NCI-H510A (cell line): Measurements from ENCODE around the gene DNAJC28.
"Not testable (repeated sequence)": the region's sequence is repeated elsewhere in the genome, so short reads cannot be mapped to it uniquely, and the experiment has no call there.

Source experiments
- DNase-seq: peaks from one replicate; lab custom pipeline; 2025; lab: John Stamatoyannopoulos, UW

The DNAJC28 gene

GRCh38 chr21:33491373-33492102 is at the start of gene DNAJC28:
TSS of gene DNAJC28 (minus strand) at chr21:33491716. CDS start at chr21:33489393, 2,323 bp downstream.
- DNase-seq = peak; percentile 78

GRCh38 chr21:33541105-33541711 is 49.7 kb upstream of the DNAJC28 start:
- no peak for DNase-seq

- DNase-seq = no peak
Measured at GRCh38 chr21:33540711-33541104, 49.2 kb upstream of the DNAJC28 start.

GRCh38 chr21:33539616-33540015 is 48.1 kb upstream of the DNAJC28 start:
- DNase-seq = no peak

- DNase-seq = no peak
Measured at GRCh38 chr21:33537212-33537611, 45.7 kb upstream of the DNAJC28 start.

- no peak for DNase-seq
Measured at GRCh38 chr21:33531007-33531406, 39.5 kb upstream of the DNAJC28 start.

- DNase-seq = no peak
Measured at GRCh38 chr21:33522953-33523349, 31.4 kb upstream of the DNAJC28 start.

- DNase-seq = no peak
Measured at GRCh38 chr21:33522297-33522952, 30.9 kb upstream of the DNAJC28 start.

- no peak for DNase-seq
Measured at GRCh38 chr21:33518899-33519298, 27.4 kb upstream of the DNAJC28 start.

GRCh38 chr21:33514229-33514628 is 22.7 kb upstream of the DNAJC28 start:
- DNase-seq = no peak

GRCh38 chr21:33512481-33512880 is 21.0 kb upstream of the DNAJC28 start:
- no peak for DNase-seq

- no peak for DNase-seq
Measured at GRCh38 chr21:33511639-33512038, 20.1 kb upstream of the DNAJC28 start.

- no peak for DNase-seq
Measured at GRCh38 chr21:33510826-33511225, 19.3 kb upstream of the DNAJC28 start.

- not testable (repeated sequence) for DNase-seq
Measured at GRCh38 chr21:33507003-33507402, 15.5 kb upstream of the DNAJC28 start.

GRCh38 chr21:33505833-33506232 is 14.3 kb upstream of the DNAJC28 start:
- DNase-seq = no peak

GRCh38 chr21:33496345-33496744 is 4.8 kb upstream of the DNAJC28 start:
- no peak for DNase-seq

- no peak for DNase-seq
Measured at GRCh38 chr21:33495743-33496142, 4.2 kb upstream of the DNAJC28 start.

- DNase-seq = no peak
Measured at GRCh38 chr21:33493756-33494155, 2.2 kb upstream of the DNAJC28 start.

GRCh38 chr21:33492571-33492970 is 1.1 kb upstream of the DNAJC28 start:
- DNase-seq = no peak

- DNase-seq = no peak
Measured at GRCh38 chr21:33490991-33491372, 534 bp downstream of the DNAJC28 start.

GRCh38 chr21:33488936-33489335 is 2.6 kb downstream of the DNAJC28 start:
- DNase-seq = no peak

GRCh38 chr21:33487996-33488395 is 3.5 kb downstream of the DNAJC28 start:
- DNase-seq = no peak

- DNase-seq = no peak
Measured at GRCh38 chr21:33481314-33481943, 10.1 kb downstream of the DNAJC28 start.
